ENCODE results near the gene MEIKIN.

DNA sequence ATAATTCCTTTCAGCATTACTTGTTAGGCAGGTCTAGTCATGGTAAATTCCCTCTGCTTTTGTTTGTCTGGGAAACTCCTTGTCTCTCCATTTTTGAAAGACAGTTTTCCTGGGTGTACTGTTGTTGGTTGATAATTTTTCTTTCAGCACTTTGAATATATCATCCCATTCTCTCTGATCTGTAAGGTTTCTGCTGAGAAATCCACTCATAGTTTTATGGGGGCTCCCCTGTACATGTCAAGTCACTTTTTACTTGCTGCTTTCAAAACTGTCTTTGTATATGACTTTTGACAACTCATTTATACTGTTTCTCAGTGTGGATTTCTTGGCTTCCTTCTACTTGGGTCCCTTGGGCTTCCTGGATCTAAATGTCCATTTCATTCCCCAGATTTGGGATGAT lies 16.5 kb downstream of the MEIKIN start:
- TF ChIP-seq EZH2 (IDR thresholded peaks at IDR 0.05; ENCODE audit: borderline replicate concordance, insufficient read depth, low read length, poor library complexity, severe bottlenecking), result no peak
- TF ChIP-seq TAF1 (IDR thresholded peaks at IDR 0.05; ENCODE audit: low read depth), result no peak
- TF ChIP-seq, protein P1, sequence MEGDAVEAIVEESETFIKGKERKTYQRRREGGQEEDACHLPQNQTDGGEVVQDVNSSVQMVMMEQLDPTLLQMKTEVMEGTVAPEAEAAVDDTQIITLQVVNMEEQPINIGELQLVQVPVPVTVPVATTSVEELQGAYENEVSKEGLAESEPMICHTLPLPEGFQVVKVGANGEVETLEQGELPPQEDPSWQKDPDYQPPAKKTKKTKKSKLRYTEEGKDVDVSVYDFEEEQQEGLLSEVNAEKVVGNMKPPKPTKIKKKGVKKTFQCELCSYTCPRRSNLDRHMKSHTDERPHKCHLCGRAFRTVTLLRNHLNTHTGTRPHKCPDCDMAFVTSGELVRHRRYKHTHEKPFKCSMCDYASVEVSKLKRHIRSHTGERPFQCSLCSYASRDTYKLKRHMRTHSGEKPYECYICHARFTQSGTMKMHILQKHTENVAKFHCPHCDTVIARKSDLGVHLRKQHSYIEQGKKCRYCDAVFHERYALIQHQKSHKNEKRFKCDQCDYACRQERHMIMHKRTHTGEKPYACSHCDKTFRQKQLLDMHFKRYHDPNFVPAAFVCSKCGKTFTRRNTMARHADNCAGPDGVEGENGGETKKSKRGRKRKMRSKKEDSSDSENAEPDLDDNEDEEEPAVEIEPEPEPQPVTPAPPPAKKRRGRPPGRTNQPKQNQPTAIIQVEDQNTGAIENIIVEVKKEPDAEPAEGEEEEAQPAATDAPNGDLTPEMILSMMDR (IDR thresholded peaks at IDR 0.05; ENCODE audit: poor library complexity, severe bottlenecking), result no peak

Data from neural cell (in vitro differentiated cells).